ENCODE measurements around the gene BRD2. TPM values are rescaled to one million over a fixed set of nuclear protein-coding genes. Genes with fewer than 3 reads are reported as not detected.

BRD2 gene
- total and polyA plus RNA-seq, 9 of the 15 experiments (the other 6 are each of a cell fraction or from before 2014, with no cell fraction given): 19.0 to 252 (median 181) TPM

DNA sequence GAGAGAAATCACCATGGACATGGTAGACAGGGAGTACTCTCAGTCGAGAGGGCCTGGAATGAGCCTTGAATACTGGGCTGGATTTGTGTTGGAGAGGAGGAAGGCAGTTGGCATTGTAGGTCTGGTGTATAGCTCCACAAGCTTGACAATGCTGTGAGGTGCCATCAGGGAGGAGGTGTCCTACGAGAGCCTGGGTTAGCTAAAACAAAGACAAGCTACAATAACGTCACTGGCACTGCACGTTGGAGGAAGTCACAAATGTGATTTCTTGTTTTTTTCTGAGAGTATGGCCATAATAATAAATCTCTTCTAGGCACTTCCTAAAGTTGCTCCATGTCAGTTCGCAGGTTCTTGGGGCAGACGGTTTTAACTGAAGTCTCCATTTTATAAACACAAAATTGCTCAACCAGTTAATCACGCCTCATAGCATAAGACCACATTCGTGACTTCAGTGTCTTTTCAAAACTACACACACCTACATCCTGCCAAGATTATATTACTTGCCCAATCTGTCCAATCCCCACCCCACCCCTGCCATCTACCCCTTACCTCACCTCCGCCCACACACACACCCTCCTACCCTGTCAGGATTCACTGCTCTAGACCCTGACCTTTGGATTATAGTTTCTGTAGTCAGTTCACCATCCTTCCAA, 23.2 kb upstream of the BRD2 start:
- Histone ChIP-seq H3K27me3 (ENCODE audit: control insufficient read depth in 2 of 2, insufficient read depth in 2 of 2, low read length in 2 of 2) (peaks cover 10 to 31% of the 10 kb centered on the region in 2 experiments), H3K9ac (ENCODE audit: insufficient read depth in 1 of 2, low read depth in 2 of 2, low read length in 2 of 2) (no peak overlapping the region), H4K20me1 (replicated peaks; ENCODE audit: control insufficient read depth, insufficient read depth, low read length) (no peaks in the 10 kb centered on the region), H3K4me1 (replicated peaks in 1 of 2; ENCODE audit: control insufficient read depth in 2 of 2, insufficient read depth in 2 of 2, low read length in 2 of 2) (no peaks in the 10 kb centered on the region), H3K9me1 (ENCODE audit: control insufficient read depth, insufficient read depth, low read length) (no peaks in the 10 kb centered on the region), H2AFZ (ENCODE audit: low read depth, low read length) (no peak overlapping the region), H3K4me2 (ENCODE audit: insufficient read depth, low read length) (no peak overlapping the region), H3K36me3 (ENCODE audit: control insufficient read depth, insufficient read depth, low read length) (no peaks in the 10 kb centered on the region), H3K27ac (ENCODE audit: extremely low read depth, low read depth, low read length) (no peak overlapping the region), H3K79me2 (ENCODE audit: control insufficient read depth, insufficient read depth, low read length) (no peaks in the 10 kb centered on the region), H3K4me3 (no peak overlapping the region), H3K9me3 (replicated peaks; ENCODE audit: control insufficient read depth, insufficient read depth, low read depth, low read length) (no peaks in the 10 kb centered on the region)
- ChIA-PET POLR2A (no interaction called here), CTCF (ENCODE audit: low intra/inter-chr PET ratio) (interaction anchor here (0.9 to 1.3 kb wide), 2 partner anchors 59 to 60 kb away, joined by 3 to 4 read pairs; no protein-coding TSS in a partner anchor)
- intact Hi-C loops (cut with micrococcal nuclease): loop anchor here (5.0 kb wide), 1 partner anchor 58 kb away; no protein-coding TSS in a partner anchor
- DNase-seq (ENCODE audit: extremely low read depth in 1 of 4, low spot score in 3 of 4) (no peak), ATAC-seq (no peak), FAIRE-seq (no peak)
- WGBS (ENCODE audit: insufficient coverage, low coverage, missing lambda C conversion rate): 2% methylated on average over 9 of the region's 9 CpGs
- BruUV-seq (replicated peaks): no TSS peak
- TF ChIP-seq, protein P1, sequence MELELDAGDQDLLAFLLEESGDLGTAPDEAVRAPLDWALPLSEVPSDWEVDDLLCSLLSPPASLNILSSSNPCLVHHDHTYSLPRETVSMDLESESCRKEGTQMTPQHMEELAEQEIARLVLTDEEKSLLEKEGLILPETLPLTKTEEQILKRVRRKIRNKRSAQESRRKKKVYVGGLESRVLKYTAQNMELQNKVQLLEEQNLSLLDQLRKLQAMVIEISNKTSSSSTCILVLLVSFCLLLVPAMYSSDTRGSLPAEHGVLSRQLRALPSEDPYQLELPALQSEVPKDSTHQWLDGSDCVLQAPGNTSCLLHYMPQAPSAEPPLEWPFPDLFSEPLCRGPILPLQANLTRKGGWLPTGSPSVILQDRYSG (tag; conservative IDR thresholded peaks at IDR 0.05; ENCODE audit: low read depth): no peak
- TF ChIP-seq FOXA3 (CRISPR knock-in tag; conservative IDR thresholded peaks at IDR 0.05 in 1 of 2, IDR thresholded peaks at IDR 0.05 in 1 of 2): no peak
- peak; percentile 22; the same call in 1 of the 2 replicates for TF ChIP-seq EGR1 (conservative IDR thresholded peaks at IDR 0.05)
- no peak for TF ChIP-seq NEUROD1 (IDR thresholded peaks at IDR 0.05; ENCODE audit: borderline replicate concordance, low read depth, low read length, partially characterized antibody)
- TF ChIP-seq CEBPG (CRISPR knock-in tag; IDR thresholded peaks at IDR 0.05): no peak
- 0 out of 4 replicates have a peak, but pooled peaks of 1 of the 2 experiments have one; percentile 16 for TF ChIP-seq CEBPG (tag; conservative IDR thresholded peaks at IDR 0.05 in 1 of 2, IDR thresholded peaks at IDR 0.05 in 1 of 2)
- TF ChIP-seq FOXJ3 (CRISPR knock-in tag; IDR thresholded peaks at IDR 0.05): no peak
- in situ Hi-C loops (cut with MboI): no loop called here

Measured in K562 (cell line).